ENCODE measurements around the gene GJA3. TPM values are rescaled to one million over a fixed set of nuclear protein-coding genes. Genes with fewer than 3 reads are reported as not detected.

The GJA3 gene
- total RNA-seq, 1 experiment from 2014 or later, result 3.9 TPM

GRCh38 chr13:20198781-20199180 is 37.9 kb upstream of the GJA3 start:
- CTCF ChIA-PET, result no interaction called here
- H3K36me3 Mint-ChIP-seq (ENCODE audit: insufficient read depth, unreplicated experiment), result no peaks in the 10 kb centered on the region
- H3K9me3 Mint-ChIP-seq (ENCODE audit: low read depth, unreplicated experiment), result no peaks in the 10 kb centered on the region

GRCh38 chr13:20197361-20197834 is 36.5 kb upstream of the GJA3 start:
- no peak overlapping the region for H3K27ac Mint-ChIP-seq (ENCODE audit: unreplicated experiment)
- TF ChIP-seq CTCF (IDR thresholded peaks at IDR 0.05; ENCODE audit: unreplicated experiment), result peak; percentile 55
- intact Hi-C loops (cut with micrococcal nuclease; ENCODE audit: unreplicated experiment), result loop anchor here (1.0 kb wide), 1 partner anchor 292 kb away; no protein-coding TSS in a partner anchor
- H3K4me3 Mint-ChIP-seq (ENCODE audit: low read depth, unreplicated experiment), result no peak overlapping the region
- no TSS peak for BruUV-seq (replicated peaks)
- CTCF ChIA-PET, result interaction anchor here (0.6 to 1.7 kb wide), 8 partner anchors 95 to 981 kb away, joined by 3 to 10 read pairs (median 3); no protein-coding TSS in a partner anchor
- peaks cover 21% of the 10 kb centered on the region for H3K27me3 Mint-ChIP-seq (ENCODE audit: unreplicated experiment)
- peaks cover 9% of the 10 kb centered on the region for H3K4me1 Mint-ChIP-seq (ENCODE audit: low read depth, unreplicated experiment)
- H3K9me3 Mint-ChIP-seq (ENCODE audit: low read depth, unreplicated experiment), result no peaks in the 10 kb centered on the region
- no peak for DNase-seq
- H3K36me3 Mint-ChIP-seq (ENCODE audit: insufficient read depth, unreplicated experiment), result no peaks in the 10 kb centered on the region

More at GRCh38 chr13:20198781-20199180, 37.9 kb upstream of the GJA3 start:
- no peak for TF ChIP-seq CTCF (IDR thresholded peaks at IDR 0.05; ENCODE audit: unreplicated experiment)
- Mint-ChIP-seq H3K4me3 (ENCODE audit: low read depth, unreplicated experiment) (no peak overlapping the region), H3K4me1 (ENCODE audit: low read depth, unreplicated experiment) (peaks cover 9% of the 10 kb centered on the region), H3K27ac (ENCODE audit: unreplicated experiment) (no peak overlapping the region), H3K27me3 (ENCODE audit: unreplicated experiment) (peaks cover 21% of the 10 kb centered on the region)
- BruUV-seq (replicated peaks), result no TSS peak
- intact Hi-C loops (cut with micrococcal nuclease; ENCODE audit: unreplicated experiment), result no loop called here
- DNase-seq, result no peak

GRCh38 chr13:20195801-20196200 is 34.9 kb upstream of the GJA3 start:
- DNase-seq, result no peak
- H3K9me3 Mint-ChIP-seq (ENCODE audit: low read depth, unreplicated experiment), result no peaks in the 10 kb centered on the region
- CTCF ChIA-PET, result interaction anchor here (0.6 kb wide), 1 partner anchor 33 kb away, joined by 4 read pairs; no protein-coding TSS in a partner anchor
- H3K4me3 Mint-ChIP-seq (ENCODE audit: low read depth, unreplicated experiment), result no peak overlapping the region
- no peak overlapping the region for H3K27ac Mint-ChIP-seq (ENCODE audit: unreplicated experiment)
- BruUV-seq (replicated peaks), result no TSS peak
- peaks cover 6% of the 10 kb centered on the region for H3K36me3 Mint-ChIP-seq (ENCODE audit: insufficient read depth, unreplicated experiment)
- peaks cover 21% of the 10 kb centered on the region for H3K27me3 Mint-ChIP-seq (ENCODE audit: unreplicated experiment)
- peaks cover 9% of the 10 kb centered on the region for H3K4me1 Mint-ChIP-seq (ENCODE audit: low read depth, unreplicated experiment)
- TF ChIP-seq CTCF (IDR thresholded peaks at IDR 0.05; ENCODE audit: unreplicated experiment), result no peak
- intact Hi-C loops (cut with micrococcal nuclease; ENCODE audit: unreplicated experiment), result no loop called here

- Mint-ChIP-seq H3K4me3 (ENCODE audit: low read depth, unreplicated experiment) (peak overlapping the region; percentile 60), H3K4me1 (ENCODE audit: low read depth, unreplicated experiment) (peaks cover 9% of the 10 kb centered on the region), H3K9me3 (ENCODE audit: low read depth, unreplicated experiment) (no peaks in the 10 kb centered on the region), H3K27ac (ENCODE audit: unreplicated experiment) (no peak overlapping the region), H3K27me3 (ENCODE audit: unreplicated experiment) (peaks cover 21% of the 10 kb centered on the region), H3K36me3 (ENCODE audit: insufficient read depth, unreplicated experiment) (peaks cover 6% of the 10 kb centered on the region)
- CTCF ChIA-PET, result no interaction called here
- DNase-seq, result no peak
- no TSS peak for BruUV-seq (replicated peaks)
- intact Hi-C loops (cut with micrococcal nuclease; ENCODE audit: unreplicated experiment), result no loop called here
- TF ChIP-seq CTCF (IDR thresholded peaks at IDR 0.05; ENCODE audit: unreplicated experiment), result no peak
These were observed 33.2 kb upstream of the GJA3 start for GRCh38 chr13:20193907-20194631.

Measured in Calu3 (cell line).